Karpas-422 (cell line): ENCODE data around the gene TRAF3. TPM values are rescaled to one million over a fixed set of nuclear protein-coding genes. Genes with fewer than 3 reads are reported as not detected.

ENCODE experiments used
- DNase-seq: peaks from one replicate; pipeline ENCODE4 v3.0.0-alpha.2; 2015
- H2AFZ ChIP-seq: fragments of 200-600 bp; sonication (generic); 2 replicates; pipeline ENCODE4 v1.6.1; 2014; ENCODE audit warnings: antibody characterized with exemption, low read length, mixed read lengths
- H3K27ac ChIP-seq: fragments of 200-600 bp; sonication (generic); 2 replicates; pipeline ENCODE4 v1.5.1; 2014; ENCODE audit warnings: mild to moderate bottlenecking, low read length, moderate library complexity
- H3K27me3 ChIP-seq: fragments of 200-600 bp; sonication (generic); 2 replicates; pipeline ENCODE4 v1.6.1; 2014; ENCODE audit warnings: low read length, mixed read lengths
- H3K36me3 ChIP-seq: fragments of 200-600 bp; sonication (generic); 2 replicates; pipeline ENCODE4 v1.6.1; 2014; ENCODE audit warnings: low read length, mixed read lengths; ENCODE audit not compliant: insufficient read depth
- H3K4me1 ChIP-seq: fragments of 200-600 bp; sonication (generic); 2 replicates; pipeline ENCODE4 v1.6.1; 2014; ENCODE audit warnings: mild to moderate bottlenecking, low read length, mixed read lengths
- H3K4me2 ChIP-seq: fragments of 200-600 bp; sonication (generic); 2 replicates; pipeline ENCODE4 v1.6.1; 2014; ENCODE audit warnings: low read length, low read depth, mild to moderate bottlenecking; ENCODE audit not compliant: poor library complexity, severe bottlenecking
- H3K4me3 ChIP-seq: fragments of 200-600 bp; sonication (generic); 2 replicates; pipeline ENCODE4 v1.5.1; 2014; ENCODE audit warnings: mild to moderate bottlenecking, antibody characterized with exemption, low read length, mixed read lengths
- H3K79me2 ChIP-seq: fragments of 200-600 bp; sonication (generic); 2 replicates; pipeline ENCODE4 v1.6.1; 2014; ENCODE audit warnings: mild to moderate bottlenecking, low read length, mixed read lengths
- H3K9ac ChIP-seq: fragments of 200-600 bp; sonication (generic); 2 replicates; pipeline ENCODE4 v1.6.0; 2014; ENCODE audit warnings: low read length
- H3K9me2 ChIP-seq: fragments of 200-600 bp; sonication (generic), shearing (Covaris generic); replicated peaks from 2 replicates; pipeline ENCODE4 v1.6.0; 2014; ENCODE audit warnings: mild to moderate bottlenecking, low read length, moderate library complexity; ENCODE audit not compliant: insufficient read depth
- H3K9me3 ChIP-seq: fragments of 300-700, 200-600 bp; sonication (generic); 2 replicates; pipeline ENCODE4 v1.6.1; 2014; ENCODE audit warnings: low read length, mixed read lengths
- H4K20me1 ChIP-seq: fragments of 200-600 bp; sonication (generic); 2 replicates; pipeline ENCODE4 v1.6.1; 2014; ENCODE audit warnings: mild to moderate bottlenecking, antibody characterized with exemption, low read length, low read depth; ENCODE audit not compliant: insufficient read depth
- total RNA-seq: library from RNA; depleted of rRNA; stranded (reverse); fragments of >200 nt; shearing (Covaris generic); gene quantifications from 2 replicates; pipeline ENCODE4 v1.2.3, GENCODE V29; 2014; ENCODE audit warnings: low replicate concordance

Gene TRAF3
- total RNA-seq, 1 experiment from 2014 or later = 79.1 TPM

DNA sequence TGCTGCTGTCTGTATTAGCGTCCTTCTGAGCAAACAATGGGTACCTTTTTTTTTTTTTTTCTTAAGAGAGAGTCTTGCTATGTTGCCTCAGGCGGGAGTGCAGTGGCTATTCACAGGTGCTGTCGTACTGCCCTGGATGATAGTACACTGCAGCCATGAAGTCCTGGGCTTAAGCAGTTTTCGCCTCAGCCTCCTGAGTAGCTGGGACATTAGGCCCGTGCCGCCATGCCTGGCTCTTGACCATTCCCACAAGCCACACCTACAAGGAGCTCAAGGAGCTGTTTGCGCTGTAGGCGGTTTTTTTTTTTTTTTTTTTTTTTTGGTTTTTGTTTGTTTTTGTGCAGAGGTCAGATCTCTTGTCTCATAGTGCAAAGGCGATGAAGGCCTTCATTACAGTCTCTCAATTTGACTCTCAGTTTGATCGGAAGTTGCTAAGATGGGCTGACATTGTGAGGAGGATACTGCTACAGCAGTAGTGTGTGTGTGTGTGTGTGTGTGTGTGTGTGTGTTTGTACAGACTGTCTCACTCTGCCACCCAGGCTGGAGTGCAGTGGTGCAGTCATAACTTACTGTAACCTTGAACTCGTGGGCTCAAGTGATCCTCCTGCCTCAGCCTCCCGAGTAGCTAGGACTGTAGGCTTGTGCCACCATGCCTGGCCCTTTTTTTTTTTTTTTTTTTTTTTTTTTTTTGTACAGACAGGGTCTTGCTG is 34.2 kb downstream of the TRAF3 start:
- no peak for DNase-seq
- Histone ChIP-seq H4K20me1 (peaks cover 57% of the 10 kb centered on the region), H3K4me1 (peaks cover 76% of the 10 kb centered on the region), H3K9ac (no peak overlapping the region), H3K27ac (peak overlapping the region; percentile 20; the same call in 1 of the 2 replicates), H3K27me3 (no peaks in the 10 kb centered on the region), H3K36me3 (peaks cover 28% of the 10 kb centered on the region), H2AFZ (no peak overlapping the region), H3K4me2 (no peak overlapping the region), H3K79me2 (peaks cover 100% of the 10 kb centered on the region), H3K9me3 (no peaks in the 10 kb centered on the region), H3K4me3 (no peak overlapping the region), H3K9me2 (no peaks in the 10 kb centered on the region)

DNA sequence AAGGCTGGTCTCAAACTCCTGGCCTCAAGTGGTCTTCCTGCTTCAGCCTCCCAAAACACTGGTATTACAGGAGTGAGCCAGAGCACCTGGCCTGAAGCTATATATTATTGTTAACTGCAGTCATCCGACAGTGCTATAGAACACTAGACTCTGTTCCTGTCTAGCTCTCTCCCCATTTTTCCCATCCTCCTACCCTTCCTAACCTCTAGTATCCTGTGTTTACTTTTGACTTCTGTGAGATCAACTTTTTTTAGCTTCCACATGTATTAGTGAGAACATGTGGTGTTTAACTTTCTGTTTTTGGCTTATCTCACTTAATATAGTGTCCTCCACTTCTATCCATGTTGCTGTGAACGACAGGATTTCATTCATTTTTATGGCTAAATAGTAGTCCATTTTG is 34.7 kb downstream of the TRAF3 start:
- Histone ChIP-seq H3K9me2 (no peaks in the 10 kb centered on the region), H3K79me2 (peaks cover 100% of the 10 kb centered on the region), H3K27ac (no peak overlapping the region), H3K4me2 (no peak overlapping the region), H4K20me1 (peaks cover 59% of the 10 kb centered on the region), H3K4me1 (peaks cover 76% of the 10 kb centered on the region), H2AFZ (no peak overlapping the region), H3K9me3 (no peaks in the 10 kb centered on the region), H3K36me3 (peaks cover 32% of the 10 kb centered on the region), H3K4me3 (no peak overlapping the region), H3K9ac (no peak overlapping the region), H3K27me3 (no peaks in the 10 kb centered on the region)
- no peak for DNase-seq

DNA sequence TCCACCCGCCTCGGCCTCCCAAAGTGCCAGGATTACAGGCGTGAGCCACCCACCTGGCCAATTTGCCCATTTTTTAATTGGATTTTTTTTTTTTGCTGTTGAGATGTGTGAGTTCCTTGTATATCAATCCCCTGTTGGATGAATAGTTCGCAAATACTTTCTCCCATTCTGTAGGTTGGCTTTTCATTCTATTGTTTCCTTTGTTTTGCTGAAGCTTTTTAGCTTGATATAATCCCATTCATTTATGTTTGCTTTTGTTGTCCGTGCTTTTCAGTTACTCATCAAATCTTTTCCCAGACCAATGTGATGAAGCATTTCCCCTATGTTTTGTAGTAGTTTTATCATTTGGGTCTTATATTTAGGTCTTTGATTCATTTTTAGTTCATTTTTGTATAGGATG is 36.4 kb downstream of the TRAF3 start:
- Histone ChIP-seq H2AFZ (no peak overlapping the region), H3K9ac (no peak overlapping the region), H3K27ac (peak overlapping the region; percentile 31; the same call in 1 of the 2 replicates), H3K4me1 (peaks cover 82% of the 10 kb centered on the region), H4K20me1 (peaks cover 57% of the 10 kb centered on the region), H3K9me3 (no peaks in the 10 kb centered on the region), H3K4me2 (no peak overlapping the region), H3K36me3 (peaks cover 34% of the 10 kb centered on the region), H3K4me3 (no peak overlapping the region), H3K79me2 (peaks cover 100% of the 10 kb centered on the region), H3K27me3 (no peaks in the 10 kb centered on the region), H3K9me2 (no peaks in the 10 kb centered on the region)
- no peak for DNase-seq

DNA sequence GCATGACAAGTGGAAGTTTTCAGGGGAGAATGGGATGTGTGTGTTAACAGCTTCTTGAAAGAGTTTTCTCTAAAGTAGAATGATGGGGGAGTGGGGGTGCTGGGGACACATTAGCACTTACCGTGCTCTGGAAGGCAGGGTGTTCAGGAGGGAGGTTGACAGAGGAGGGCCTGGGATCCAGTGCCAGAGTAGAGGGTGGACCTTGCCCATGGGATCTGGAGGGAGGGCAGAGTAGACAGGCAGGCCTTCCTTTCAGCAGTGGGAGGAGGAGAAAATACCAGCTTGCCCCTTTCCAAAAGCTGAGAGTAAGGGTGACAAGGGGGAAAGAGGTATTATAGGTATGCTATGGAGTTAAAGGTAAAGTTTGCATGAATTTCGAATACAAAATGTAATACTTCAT is 40.1 kb downstream of the TRAF3 start:
- peaks cover 98% of the 10 kb centered on the region for H3K79me2 ChIP-seq
- peaks cover 93% of the 10 kb centered on the region for H3K4me1 ChIP-seq
- H3K9ac ChIP-seq = peak overlapping the region; percentile 68
- H3K9me2 ChIP-seq = no peaks in the 10 kb centered on the region
- H3K27ac ChIP-seq = peak overlapping the region; percentile 82
- H3K36me3 ChIP-seq = peaks cover 20% of the 10 kb centered on the region; the same call in 1 of the 2 replicates
- peaks cover 48% of the 10 kb centered on the region for H4K20me1 ChIP-seq
- DNase-seq = no peak
- peak overlapping the region; percentile 78 for H3K4me2 ChIP-seq
- no peaks in the 10 kb centered on the region for H3K9me3 ChIP-seq
- H2AFZ ChIP-seq = no peak overlapping the region
- no peaks in the 10 kb centered on the region for H3K27me3 ChIP-seq
- peak overlapping the region; percentile 47; the same call in 1 of the 2 replicates for H3K4me3 ChIP-seq

DNA sequence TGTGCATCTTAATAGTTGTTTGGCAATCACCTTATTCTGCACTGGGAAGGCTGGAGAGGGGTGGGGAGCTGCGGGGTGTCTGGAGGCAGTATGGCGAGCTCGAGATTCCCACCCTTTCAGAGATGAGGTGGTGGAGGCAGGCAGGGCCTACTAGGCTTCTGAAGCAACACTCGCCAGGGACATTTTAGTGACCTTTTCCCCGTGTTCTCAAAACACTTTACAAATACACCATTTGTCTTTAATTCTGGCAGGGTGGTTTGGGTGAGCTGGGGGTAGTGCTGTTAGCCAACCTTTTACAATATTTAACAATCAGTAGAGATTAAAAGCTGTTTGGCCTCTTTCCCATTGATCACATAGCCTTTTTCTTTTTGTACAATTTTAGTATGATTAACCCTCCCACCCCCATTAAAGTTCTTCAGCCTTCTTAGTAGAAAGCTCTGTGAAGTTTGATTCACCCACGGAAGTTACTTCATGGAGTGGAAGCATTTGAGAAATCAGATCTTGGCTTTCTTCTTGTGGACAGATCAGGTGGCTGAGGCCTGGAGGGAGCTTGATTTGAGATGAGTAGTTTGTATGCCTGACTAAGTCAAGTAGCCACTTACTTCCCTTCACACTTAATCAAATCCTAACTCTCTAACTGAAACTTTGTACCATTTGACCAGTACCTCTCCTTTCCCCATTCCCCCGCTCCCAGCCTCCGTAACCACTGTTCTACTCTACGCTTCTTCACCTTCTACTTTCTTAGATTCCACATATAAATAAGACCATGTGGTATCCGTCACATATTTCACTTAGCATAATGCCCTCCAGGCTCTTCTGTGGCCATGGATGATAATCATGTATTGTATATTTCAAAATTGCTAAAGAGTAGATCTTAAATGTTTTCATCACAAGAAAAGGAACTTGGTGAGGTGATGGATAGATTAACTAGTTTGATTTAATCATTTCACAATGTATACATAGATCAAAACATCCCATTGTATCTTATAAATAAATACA is 41.0 kb downstream of the TRAF3 start:
- Histone ChIP-seq H2AFZ (no peak overlapping the region), H3K4me3 (peak overlapping the region; percentile 47; the same call in 1 of the 2 replicates), H3K36me3 (peaks cover 20% of the 10 kb centered on the region; the same call in 1 of the 2 replicates), H3K9me3 (no peaks in the 10 kb centered on the region), H3K9ac (peak overlapping the region; percentile 68), H3K4me2 (peak overlapping the region; percentile 78), H3K27me3 (no peaks in the 10 kb centered on the region), H3K79me2 (peaks cover 98% of the 10 kb centered on the region), H4K20me1 (peaks cover 47% of the 10 kb centered on the region), H3K4me1 (peaks cover 97% of the 10 kb centered on the region), H3K9me2 (no peaks in the 10 kb centered on the region), H3K27ac (peak overlapping the region; percentile 82)
- DNase-seq = no peak

DNA sequence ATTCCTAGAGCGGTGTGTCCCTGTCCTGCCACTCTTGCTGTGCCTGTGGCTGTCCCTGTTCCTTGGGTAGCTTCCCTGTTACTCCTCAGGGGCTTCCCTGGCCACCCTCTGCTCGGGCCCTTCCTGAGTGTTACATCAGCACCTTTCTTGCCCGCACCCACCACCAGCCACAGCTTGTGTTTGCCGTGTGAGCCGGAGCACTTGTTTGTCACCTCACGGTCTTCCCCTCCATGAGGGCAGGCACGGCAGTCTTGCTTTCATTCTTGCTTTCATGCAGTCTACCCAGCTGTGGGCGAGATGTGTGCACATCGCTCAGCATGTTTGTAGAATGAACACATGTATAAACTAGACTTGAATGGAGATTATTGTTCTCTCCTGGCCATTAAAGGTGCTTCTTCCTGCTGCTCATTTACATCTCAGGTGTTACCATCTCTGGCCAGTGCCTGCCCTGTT is 42.0 kb downstream of the TRAF3 start:
- peaks cover 98% of the 10 kb centered on the region for H3K79me2 ChIP-seq
- DNase-seq = peak; percentile 71
- peak overlapping the region; percentile 82 for H3K27ac ChIP-seq
- H2AFZ ChIP-seq = no peak overlapping the region
- peak overlapping the region; percentile 78 for H3K4me2 ChIP-seq
- H3K9ac ChIP-seq = peak overlapping the region; percentile 68
- H3K4me3 ChIP-seq = peak overlapping the region; percentile 63
- H3K27me3 ChIP-seq = no peaks in the 10 kb centered on the region
- H3K36me3 ChIP-seq = peaks cover 17% of the 10 kb centered on the region; the same call in 1 of the 2 replicates
- peaks cover 99% of the 10 kb centered on the region for H3K4me1 ChIP-seq
- peaks cover 46% of the 10 kb centered on the region for H4K20me1 ChIP-seq
- H3K9me3 ChIP-seq = no peaks in the 10 kb centered on the region
- H3K9me2 ChIP-seq = no peaks in the 10 kb centered on the region

DNA sequence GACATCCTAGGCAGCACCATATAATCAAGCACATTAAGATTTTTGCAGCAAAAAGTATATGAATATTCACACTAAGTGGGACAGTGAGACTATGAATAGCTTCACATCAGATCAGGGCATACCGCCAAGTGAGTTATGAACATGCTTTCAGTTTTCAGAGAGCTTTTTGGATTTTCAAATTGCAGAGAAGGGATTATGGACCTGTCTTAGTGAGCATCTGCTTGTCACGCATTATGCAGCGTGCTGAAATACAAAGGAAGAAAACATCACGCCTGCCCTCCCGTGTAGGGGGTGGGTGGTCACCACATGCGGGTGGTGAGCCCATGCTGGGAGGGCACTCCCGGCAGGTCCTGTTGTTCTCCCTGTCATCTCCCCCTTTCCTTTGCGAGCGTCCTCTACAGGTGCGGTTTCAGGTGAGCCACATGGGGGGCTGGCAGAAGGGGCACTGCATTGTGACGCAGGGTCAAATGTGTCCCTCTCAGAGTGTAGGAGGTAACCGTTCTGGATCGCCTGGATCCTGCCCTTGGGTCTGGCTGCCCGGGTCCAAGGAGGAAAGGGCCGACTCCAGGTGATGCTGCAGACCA is 42.6 kb downstream of the TRAF3 start:
- Histone ChIP-seq H4K20me1 (peaks cover 49% of the 10 kb centered on the region), H3K27ac (peak overlapping the region; percentile 82), H3K27me3 (no peaks in the 10 kb centered on the region), H3K9me3 (no peaks in the 10 kb centered on the region), H3K36me3 (peaks cover 18% of the 10 kb centered on the region; the same call in 1 of the 2 replicates), H3K4me2 (peak overlapping the region; percentile 78), H3K4me3 (peak overlapping the region; percentile 63), H2AFZ (no peak overlapping the region), H3K4me1 (peaks cover 99% of the 10 kb centered on the region), H3K9me2 (no peaks in the 10 kb centered on the region), H3K79me2 (peaks cover 98% of the 10 kb centered on the region), H3K9ac (peak overlapping the region; percentile 68)
- DNase-seq = no peak
